HG02938 (cell line): ENCODE data around the gene SLC37A4.
"Not testable (repeated sequence)": the region's sequence is repeated elsewhere in the genome, so short reads cannot be mapped to it uniquely, and the experiment has no call there.

Source experiments
- ATAC-seq: cut with Tn5 transposase; IDR thresholded peaks from one replicate; pipeline ENCODE4 v1.9.1; 2021; ENCODE audit warnings: mild to moderate bottlenecking, moderate library complexity; ENCODE audit not compliant: unreplicated experiment

Gene SLC37A4

DNA sequence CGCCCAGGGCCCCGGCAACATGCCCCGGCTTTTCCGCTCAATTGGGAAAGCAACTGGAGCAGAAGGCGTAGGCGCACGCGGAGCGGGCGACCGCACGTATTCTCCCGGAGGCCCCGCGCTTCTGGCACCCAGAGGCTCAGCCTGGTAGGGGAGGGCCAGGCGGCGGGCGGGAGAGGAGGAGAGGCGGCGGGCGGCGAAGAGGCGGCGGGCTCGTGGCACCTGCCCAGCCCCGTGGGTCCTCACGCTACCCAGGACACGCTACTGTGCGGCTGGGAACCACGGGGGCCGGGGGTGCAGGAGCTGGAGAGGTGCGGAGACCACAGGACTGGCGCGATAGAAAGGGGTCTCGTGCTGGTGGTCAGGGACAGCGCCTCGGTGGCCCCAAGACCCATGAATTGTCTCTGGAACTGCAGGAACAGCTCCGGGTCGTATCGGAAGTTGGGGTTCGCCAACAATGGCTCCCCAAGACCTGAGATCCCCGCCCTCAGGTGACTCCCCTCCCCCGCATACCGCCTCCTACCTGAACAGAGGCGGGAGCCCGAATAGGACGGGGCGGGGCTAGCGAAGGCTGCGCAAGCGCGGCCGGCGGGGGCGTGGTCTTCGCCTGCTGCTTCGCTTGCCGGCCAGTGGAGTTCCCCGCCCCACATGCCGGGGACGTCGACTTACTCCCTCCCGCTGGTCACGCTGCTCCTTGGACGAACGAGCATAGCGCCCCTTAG lies at the start of gene SLC37A4:
Gene SLC37A4 (minus strand): TSS at position 549 of the 719 bp plus-strand sequence.
- ATAC-seq: peak; percentile 77

DNA sequence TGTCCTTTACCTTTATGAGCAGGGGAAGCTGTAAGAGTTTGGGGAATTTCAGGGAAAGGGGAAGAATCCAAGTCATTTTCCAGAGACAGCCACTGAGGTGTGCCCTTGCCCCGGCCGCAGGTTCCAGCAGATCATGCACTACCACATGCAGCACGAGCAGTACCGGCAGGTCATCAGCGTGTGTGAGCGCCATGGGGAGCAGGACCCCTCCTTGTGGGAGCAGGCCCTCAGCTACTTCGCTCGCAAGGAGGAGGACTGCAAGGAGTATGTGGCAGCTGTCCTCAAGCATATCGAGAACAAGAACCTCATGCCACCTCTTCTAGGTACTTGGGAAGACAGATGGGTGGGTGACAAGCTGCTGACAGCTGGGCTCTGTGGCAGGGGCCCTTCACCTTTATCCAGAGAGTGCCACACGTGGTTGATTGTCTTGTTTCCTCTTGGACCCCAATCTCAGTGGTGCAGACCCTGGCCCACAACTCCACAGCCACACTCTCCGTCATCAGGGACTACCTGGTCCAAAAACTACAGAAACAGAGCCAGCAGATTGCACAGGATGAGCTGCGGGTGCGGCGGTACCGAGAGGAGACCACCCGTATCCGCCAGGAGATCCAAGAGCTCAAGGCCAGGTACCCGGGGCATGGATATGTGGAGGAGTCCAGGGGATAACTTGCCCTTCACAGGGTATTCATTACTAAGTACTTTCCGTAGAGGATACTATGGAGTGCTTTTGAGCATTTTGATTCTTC lies 48.2 kb upstream of the SLC37A4 start:
- ATAC-seq: no peak

DNA sequence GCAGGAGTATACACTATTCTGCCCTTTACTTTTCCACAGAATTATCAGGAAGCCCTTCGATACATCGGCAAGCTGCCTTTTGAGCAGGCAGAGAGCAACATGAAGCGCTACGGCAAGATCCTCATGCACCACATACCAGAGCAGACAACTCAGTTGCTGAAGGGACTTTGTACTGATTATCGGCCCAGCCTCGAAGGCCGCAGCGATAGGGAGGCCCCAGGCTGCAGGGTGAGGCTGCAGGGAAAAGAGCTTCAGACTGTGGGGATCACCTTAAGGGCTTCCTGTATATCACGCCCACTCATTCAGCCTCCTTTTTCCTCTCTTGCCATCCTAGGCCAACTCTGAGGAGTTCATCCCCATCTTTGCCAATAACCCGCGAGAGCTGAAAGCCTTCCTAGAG lies 47.2 kb upstream of the SLC37A4 start:
- ATAC-seq: no peak

DNA sequence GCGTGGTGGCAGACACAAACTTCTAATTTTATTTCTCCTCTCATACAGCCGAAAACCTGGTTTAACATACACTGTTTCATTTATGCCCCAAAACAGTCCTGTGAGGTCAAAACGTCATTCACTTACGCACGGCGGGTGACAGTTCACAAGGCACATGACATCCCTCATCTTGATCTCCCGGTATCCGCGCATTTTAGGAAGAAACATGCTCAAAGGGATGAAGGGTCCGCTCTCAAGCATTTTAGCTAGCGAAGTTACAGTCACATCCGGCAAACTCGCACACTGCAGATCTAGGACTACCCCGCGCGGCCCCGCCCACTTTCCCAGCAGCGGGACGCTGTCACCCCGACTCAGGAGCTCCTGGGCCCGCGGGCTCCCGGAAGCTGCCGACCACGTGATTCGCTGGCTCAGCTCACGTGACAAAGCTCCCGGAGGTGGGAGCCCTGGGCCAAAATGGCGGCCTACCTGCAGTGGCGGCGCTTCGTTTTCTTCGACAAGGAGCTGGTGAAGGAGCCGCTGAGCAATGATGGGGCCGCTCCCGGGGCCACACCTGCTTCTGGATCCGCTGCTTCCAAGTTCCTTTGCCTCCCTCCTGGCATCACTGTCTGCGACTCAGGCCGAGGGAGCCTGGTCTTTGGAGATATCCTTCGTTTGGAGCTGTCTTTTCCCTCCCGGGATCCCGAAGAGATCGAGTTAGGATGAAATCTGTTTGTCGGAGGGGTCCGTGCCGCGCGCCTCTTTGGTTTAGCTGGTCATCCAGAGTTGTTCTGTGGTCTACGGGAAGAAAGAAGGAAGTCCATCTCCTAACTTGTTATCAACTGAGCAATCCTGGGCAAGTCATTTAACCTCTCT lies 36.9 kb upstream of the SLC37A4 start, which contains the start of gene VPS11:
Gene VPS11 (plus strand): TSS at position 448 of the 852 bp plus-strand sequence. CDS start 6 bp downstream, at position 454.
- peak; percentile 85 for ATAC-seq

DNA sequence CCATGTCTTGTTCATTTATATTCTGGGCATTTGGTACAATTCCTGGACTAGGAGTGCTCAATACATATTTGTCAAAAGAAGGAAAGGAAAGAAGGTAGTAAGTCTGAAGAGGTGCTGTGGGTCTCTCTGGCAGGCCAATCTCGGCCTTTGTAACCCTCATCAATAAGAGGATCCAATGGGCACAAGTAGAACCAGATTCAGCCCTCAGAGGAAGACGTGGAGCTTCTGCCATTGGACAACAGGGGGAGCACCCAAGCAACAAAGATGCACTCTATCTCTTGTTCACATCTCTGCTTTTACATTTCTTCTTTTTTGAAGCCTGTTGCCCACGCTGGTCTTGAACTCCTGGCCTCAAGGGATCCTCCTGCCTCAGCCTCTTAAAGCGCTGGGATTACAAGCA lies 34.7 kb upstream of the SLC37A4 start:
- no peak for ATAC-seq

DNA sequence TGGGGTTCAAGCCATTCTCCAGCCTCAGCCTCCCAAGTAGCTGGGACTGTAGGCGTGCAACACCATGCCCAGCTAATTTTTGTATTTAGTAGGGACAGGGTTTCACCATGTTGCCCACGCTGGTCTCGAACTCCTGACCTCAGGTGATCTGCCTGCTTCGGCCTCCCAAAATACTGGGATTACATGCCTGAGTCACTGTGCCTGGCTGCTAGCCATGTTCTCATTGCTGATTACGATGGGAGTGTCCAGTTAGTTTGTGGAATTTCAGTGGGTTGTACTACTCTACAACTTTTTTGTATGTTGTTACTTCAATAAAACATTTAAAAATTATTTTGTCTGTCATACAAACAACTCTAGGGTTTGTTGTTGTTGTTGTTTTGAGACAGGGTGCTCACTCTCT lies 32.1 kb upstream of the SLC37A4 start:
- ATAC-seq: no peak

DNA sequence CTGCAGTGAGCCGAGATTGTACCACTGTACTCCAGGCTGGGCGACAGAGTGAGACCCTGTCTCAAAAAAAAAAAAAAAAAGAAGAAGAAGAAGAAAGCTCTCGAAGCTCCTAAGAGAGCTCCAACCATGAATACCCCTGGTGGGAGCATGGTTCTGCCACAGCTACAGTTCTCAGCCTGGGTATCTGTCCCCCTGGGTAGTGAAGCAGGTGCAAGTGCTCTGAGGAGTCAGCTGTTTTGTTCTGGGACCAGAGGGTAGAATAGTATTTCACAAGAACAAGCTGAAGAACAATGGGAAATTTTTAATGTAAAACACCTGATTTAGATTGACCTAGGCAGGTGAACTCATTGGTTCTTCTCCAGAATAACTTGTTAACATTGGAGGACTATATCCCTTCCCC lies 30.6 kb upstream of the SLC37A4 start:
- no peak for ATAC-seq

DNA sequence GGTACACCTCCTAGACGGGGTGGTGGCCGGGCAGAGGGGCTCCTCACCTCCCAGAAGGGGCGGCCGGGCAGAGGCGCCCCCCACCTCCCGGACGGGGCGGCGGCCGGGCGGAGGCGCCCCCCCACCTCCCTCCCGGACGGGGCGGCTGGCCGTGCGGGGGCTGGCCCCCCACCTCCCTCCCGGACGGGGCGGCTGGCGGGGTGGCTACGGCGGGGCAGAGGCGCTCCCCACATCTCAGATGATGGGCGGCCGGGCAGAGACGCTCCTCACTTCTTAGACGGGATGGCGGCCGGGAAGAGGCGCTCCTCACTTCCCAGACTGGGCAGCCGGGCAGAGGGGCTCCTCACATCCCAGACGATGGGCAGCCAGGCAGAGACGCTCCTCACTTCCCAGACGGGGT lies 28.5 kb upstream of the SLC37A4 start:
- ATAC-seq: not testable (repeated sequence)

DNA sequence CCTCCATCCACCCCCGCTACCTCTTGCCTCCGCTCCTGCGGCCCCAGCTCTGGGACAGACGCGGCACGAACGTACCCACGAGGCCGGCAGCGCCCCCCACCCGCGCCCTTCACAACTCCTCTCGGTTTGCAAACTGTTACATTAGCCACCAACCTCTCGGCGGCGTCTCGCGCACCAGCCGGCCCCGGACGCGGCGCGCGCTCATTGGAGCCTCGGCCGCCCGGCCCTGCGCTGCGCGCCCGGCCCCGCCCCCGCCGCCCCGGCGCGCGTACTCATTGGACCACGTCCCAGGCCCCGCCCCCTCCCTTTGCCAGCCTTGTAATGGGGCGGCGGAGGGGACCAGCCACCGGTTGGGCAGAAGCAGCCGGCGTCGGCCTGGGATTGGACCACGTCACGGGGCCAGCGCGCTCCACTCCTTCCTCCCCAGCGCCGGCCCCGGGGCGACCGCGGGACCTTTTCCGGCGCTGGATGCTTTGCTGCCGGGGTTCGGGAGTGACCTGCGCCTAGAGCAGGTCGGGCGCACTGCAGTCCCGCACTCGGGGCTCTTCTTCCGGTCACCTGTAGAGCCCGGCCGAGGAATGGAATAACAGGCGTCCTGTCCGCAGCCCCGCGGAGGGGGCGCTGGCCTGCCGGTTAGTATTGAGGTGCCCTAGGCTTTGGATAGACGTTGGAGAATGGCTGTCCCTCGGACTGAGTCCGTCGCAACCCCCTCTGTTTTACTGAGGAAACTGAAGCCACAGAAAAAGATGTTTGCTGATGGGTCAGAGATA lies 26.5 kb upstream of the SLC37A4 start, which contains the start of gene HYOU1:
Gene HYOU1 (minus strand): TSS at position 206 of the 770 bp plus-strand sequence. CDS start 1,045 bp downstream, outside the sequence.
- ATAC-seq: peak; percentile 84

DNA sequence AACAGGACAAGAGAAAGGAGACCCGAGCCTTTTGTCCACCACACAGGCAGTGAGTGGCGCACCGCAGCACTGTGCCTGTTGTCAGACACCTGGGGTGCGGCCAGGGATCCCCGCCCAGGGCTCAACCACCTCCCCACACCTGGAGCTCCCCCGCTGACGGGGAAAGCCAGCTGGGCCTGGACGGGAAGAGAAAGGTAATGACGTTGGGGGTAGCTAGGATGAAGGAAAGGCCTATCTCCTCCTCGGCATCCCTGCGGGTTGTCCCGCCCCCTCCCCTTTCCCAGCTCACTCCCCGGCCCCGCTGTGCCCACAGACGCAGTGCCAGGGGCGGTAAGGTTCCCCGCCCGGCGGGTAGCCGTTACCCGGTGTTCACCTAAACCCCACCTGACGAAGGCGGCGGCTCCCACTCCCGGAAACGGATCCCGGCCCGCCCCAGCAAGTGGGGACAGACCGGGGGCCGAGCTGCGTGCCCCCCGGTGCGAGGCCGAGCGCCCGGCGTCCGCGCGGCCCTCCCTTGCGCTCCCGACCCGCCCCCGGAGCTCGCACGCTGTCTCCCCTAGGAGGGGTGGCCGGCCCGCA lies 25.8 kb upstream of the SLC37A4 start:
- ATAC-seq: peak; percentile 11

DNA sequence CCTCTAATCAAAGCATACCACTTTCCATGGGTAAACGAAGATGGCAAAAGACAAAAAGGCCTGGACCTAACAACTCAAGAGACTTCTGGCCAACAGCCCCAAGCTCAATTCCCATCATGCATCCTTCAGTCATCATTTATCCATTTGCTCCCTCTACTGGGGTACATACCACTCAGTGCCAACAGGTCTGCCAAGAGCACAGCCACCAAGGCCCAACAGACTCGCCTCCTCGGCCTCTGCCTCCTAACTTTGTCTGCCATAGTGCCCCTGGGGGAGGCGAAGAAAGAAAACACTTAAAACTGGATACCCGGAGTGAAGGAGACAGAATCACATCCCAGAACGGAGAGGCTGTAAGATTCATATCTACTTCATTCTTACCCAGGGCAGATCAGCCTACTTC lies 25.2 kb upstream of the SLC37A4 start:
- no peak for ATAC-seq

DNA sequence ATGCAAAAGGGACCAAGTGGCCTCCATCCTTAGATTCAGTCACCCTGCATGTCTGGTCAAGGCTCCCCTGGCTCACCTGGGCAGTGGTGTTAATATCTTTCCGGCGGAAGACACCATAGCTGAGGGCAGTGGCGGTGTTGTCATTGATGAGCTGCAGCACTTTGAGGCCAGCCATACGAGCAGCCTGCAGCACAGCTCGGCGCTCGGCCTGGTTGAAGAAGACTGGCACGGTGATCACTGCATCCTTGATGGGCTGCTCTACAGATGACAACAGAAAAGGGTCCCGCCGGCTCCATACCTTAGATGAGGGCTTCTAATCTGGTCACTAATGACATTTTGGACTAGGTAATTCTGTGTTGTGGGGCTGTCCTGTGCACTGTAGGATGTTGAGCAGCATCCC lies 23.7 kb upstream of the SLC37A4 start:
- ATAC-seq: no peak

DNA sequence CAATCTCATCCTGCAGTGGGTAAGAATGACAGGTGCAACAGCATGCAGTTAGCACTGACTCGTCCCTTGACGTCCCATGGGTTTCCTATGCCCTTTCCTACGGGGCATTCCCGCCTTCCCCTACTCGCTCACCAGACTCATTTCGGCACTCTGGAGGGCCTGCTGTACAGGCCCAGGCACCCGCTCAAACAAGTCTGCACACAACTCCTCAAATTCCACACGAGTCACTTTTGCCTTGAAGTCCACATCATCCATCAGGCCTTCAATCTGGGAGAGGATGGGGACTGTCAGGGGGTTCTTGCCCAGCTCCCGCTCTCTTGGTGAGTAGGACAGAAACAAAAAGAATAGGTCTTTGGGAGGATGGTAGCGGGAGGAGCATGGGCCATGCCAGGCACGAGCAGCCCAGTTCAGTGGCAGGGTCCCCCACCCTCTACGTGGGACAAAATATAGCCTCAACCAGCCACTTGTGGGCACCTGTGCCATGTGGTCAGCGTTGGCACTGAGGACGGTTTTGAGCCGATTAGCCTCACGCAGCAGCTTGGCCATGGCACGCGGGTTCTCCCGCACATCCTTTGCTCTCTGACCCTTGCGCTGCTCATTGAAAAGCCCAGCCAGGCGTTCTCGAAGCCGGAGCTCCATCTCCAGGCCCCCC lies 21.6 kb upstream of the SLC37A4 start:
- ATAC-seq: no peak

DNA sequence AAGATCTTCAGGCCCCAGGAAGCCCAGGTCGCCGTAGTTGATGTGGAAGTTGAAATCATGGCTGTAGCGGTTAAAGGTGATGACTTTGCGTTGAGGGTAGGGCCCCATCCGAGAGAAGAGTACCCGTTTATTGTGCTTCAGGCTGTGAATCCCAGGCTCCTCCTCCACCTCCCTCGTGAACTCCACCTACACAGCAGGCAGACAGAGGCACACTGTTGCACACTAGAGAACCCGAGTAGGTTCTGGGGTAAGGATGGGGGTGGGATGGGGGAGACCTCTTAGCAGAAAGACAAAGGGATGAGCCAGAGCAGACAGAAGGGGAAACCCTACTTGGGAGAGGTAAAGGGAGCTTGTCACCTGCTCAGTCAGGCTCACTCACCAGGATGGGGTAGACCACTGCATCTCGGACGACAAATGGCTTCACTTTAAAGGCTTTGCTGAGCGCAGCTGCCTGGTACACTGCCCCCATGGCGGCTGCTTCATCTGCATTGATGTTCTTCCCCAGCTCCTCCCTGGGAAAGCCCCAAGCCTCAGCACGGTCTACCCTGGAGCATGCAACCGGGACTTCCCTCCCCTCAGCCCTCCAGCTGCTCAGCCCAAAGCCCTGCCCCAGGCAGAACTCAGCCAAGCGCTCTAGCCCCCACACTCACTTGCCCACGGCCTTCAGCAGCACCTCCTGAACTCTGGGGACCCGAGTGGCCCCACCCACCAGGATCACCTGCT lies 20.9 kb upstream of the SLC37A4 start:
- no peak for ATAC-seq

DNA sequence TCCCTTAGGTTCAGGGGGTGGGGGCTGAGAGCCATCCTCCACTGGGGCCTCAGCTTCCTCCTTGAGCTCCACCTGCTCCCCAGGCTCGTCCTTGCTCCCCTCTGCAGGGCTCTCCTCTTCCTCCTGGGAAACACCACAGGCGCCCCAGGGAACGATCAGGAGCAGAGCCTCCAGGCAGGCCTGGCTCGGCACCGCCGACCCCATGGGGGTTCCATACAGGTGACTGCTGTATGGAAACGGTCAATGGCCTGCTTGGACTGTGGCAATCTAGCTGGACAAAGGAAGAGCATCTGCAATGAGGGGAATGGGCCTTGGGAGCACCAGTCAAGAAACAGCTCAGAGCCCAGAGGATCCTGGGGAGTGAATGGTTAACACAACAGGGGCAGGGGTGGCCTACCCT lies 18.4 kb upstream of the SLC37A4 start:
- no peak for ATAC-seq

DNA sequence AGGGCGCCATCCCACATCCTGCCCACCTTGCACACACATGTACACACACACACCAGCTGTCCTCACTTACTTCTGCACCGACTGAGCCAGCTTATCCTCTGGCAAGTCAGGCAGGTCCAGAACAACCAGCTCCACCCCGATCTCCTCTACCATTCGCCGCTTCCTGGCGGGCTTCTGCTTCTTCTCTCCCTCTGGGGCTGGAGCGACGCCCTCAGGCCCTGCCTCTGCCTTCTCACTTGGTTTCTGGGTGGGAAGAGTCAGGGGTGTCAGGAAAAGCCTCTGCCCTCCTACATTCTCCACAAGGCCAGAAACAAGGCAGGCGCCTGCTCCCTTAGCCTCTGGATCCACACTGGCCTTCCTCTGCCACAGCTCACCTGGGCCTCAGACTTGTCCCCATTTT lies 18.0 kb upstream of the SLC37A4 start:
- no peak for ATAC-seq

DNA sequence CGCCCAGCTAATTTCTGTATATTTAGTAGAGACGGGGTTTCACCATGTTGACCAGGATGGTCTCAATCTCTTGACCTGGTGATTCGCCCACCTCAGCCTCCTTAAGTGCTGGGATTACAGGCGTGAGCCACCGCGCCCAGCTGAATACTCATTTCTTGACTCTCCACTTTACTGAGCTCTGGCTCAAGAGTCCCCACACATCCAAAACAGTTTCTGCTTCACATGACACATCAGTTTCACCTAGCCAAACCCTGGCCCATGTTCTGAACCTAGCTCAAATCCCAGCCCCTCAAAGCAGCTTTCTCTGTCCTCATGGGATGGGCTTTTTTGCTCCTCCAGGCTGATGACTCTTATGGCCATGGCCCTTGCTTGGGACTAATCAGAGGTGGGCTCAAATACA lies 16.5 kb upstream of the SLC37A4 start:
- no peak for ATAC-seq

DNA sequence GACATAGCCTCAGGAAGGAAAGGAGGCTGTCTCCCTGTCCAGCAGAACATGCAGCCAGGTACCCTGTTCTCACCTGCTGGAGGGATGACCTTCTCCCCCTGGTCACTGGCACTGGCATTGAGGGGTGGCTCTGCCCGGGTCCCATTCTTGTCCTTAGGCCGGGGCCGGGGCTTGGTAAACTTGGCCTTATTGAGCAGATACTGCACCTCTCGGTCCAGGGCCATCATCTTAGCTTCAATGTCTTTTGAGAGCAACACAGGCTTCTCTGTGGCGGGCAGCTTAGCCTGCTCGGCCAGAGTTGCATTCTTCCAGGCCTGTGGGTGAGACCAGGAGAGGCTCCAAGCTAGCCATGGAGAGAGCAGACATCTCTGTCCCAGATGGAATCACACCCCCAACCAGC lies 15.8 kb upstream of the SLC37A4 start:
- no peak for ATAC-seq

DNA sequence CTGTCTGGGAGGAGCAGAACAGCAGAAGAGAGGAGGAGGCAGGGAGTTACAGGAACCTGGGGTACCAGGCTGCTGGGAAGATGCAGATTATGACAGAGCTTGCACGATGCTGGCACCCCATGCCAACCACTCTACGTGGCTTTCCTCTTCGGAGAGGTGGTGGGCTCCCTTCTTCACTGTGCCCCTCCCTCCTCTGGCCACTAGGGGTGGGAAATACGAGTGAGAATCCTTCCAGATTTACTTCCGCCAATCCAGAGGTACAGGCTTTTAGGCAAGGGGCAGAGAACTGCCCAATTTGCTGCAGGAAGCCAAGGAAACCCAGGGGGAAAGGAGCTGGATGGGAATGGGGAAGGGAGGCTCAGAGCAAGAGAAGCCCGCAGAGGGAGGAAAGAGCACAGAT lies 14.0 kb upstream of the SLC37A4 start:
- no peak for ATAC-seq
